GM18867 (cell line): ENCODE results near the gene ATP8A1.
"Not testable (repeated sequence)": the region's sequence is repeated elsewhere in the genome, so short reads cannot be mapped to it uniquely, and the experiment has no call there.

ENCODE experiments used
- ATAC-seq: cut with Tn5 transposase; IDR thresholded peaks from one replicate; pipeline ENCODE4 v1.9.1; 2021; ENCODE audit warnings: mild to moderate bottlenecking, moderate library complexity; ENCODE audit not compliant: unreplicated experiment

The ATP8A1 gene

DNA sequence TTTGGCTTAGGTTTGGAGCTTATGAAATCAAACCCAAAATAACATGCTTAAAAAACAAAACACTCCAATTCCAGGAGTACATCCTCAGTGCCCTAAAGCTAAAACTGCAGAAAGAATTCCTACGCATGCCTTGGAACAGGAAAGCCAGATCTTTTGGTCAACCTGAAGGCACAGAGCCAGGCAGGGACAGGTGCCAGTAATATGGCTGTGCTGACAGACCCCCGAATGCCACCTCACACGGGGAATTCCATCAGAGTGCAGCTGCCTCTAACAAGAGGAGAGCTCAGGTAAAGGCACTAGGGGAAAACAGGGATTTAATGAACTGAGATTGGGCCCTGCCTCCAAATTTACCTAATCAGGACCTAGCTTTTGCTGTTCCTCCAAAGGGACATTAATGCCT, 182.5 kb downstream of the ATP8A1 start:
- no peak for ATAC-seq

GRCh38 chr4:42473071-42473684, 183.7 kb downstream of the ATP8A1 start:
- ATAC-seq, result no peak

DNA sequence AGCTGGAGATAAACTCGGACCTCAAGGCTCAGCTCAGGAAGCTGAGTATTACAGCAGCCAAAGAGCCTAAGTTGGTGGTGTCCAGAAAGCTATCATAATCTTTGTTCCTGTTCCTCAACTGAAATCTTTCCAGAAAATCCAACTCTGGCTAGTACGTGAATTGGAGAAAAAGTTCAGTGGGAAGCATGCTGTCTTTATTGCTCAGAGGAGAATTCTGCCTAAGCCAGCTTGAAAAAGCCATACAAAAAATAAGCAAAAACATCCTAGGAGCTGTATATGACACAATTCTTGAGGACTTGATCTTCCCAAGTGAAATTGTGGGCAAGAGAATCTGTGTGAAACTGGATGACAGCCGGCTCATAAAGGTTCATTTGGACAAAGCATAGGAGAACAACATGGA, 185.0 kb downstream of the ATP8A1 start:
- no peak for ATAC-seq

DNA sequence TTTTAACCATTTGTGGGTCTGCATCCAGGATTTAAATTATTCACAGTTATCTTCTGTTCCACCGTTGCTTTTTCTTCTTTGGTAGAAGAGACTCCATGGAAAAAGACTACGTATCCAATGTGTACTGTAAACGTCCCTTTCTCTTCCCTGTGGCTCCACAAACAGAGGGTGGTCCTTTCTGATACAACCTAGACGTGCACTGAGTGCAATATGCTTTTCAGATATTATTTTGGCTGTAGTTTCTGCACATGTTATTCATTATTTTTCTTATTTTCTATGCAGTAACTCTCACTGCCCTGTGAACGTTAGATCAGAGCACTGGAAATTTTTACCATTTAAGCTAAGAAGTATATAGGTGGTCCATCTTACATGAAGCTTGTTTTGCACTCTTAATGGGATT, 186.9 kb downstream of the ATP8A1 start:
- ATAC-seq, result no peak

- not testable (repeated sequence) for ATAC-seq
Measured at GRCh38 chr4:42467777-42468176, 189.1 kb downstream of the ATP8A1 start.

- ATAC-seq, result no peak
Measured at GRCh38 chr4:42466273-42466844, 190.5 kb downstream of the ATP8A1 start.

- no peak for ATAC-seq
Measured at GRCh38 chr4:42464550-42465094, 192.3 kb downstream of the ATP8A1 start.

DNA sequence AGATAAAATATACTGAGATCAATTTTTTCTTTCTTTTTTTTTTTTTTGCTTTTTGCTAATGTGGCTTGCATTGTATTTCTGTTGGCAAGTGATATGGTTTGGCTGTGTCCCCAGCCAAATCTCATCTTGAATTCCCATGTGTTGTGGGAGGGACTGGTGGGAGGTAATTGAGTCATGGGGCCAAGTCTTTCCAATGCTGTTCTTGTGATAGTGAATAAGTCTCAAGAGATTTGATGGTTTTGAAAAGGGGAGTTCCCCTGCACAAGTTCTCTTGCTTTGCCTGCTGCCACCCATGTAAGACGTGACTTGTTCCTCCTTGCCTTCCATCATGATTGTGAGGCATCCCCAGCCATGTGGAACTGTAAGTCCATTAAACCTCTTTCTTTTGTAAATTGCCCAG, 195.7 kb downstream of the ATP8A1 start:
- ATAC-seq, result not testable (repeated sequence)

DNA sequence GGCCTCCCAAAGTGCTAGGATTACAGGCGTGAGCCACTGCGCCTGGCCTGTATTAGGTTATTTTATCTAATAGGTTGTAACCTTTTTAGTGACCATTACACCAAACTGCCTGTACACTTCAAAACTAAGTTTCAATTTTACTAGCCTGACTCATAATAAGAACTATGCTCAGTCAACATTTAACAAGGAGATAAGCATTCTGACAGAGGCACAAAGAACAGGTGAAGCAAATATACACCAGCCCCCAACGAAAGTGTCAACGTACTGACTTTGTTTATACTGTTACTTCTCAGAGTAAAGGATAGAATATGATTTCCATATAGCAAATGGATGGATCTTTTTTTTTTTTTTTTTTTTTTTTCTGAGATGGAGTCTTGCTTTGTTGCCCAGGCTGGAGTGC, 196.9 kb downstream of the ATP8A1 start:
- ATAC-seq, result peak; percentile 100

DNA sequence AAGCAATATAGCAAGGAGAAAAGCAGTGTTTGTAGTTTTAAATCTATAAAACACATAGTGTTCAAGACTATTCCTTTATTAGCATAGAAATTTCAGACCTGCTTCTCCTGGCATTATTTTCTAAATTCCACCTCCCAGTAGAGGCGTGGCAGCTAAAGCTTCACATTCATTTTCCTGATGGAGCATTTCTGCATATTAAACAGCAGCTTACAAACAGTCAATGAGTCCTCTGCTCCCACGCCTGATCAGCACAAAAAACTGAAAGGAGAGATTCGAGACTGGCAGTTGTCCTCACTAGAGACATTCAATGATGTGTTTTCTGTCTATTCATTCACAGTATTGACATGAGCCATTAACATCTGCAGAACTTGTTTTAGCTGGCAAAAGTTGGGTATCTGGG, 198.2 kb downstream of the ATP8A1 start:
- ATAC-seq, result no peak

DNA sequence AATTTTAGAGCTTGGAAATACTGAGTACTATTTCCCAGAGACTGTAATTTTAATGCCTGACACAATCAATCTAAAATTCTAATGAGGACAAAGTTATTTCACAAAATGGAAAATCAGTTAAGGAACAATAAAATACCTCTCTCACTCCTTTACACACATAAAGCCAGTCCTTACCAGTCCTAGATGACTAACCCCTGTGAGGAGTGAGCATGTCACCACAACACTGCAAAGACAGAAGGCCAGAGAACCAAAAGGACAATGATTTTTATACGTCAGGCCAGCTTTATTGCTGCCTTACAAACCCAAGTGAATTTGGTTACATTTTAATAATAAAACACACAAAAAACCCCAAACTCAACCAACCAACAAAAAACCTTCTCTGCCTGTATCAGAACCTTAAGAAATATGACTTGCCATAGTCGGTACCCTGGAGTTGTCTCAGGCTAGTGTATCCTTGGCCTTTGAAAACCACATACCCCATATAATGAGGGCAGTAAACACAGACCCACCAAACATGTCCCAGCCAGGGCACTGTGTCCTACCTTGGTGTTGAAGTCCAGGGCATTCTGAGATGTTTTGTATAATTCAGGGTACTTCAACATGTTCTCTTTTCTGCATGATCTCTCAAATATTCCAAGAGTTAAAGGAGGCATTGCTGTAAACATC, 202.0 kb downstream of the ATP8A1 start:
- ATAC-seq, result no peak

DNA sequence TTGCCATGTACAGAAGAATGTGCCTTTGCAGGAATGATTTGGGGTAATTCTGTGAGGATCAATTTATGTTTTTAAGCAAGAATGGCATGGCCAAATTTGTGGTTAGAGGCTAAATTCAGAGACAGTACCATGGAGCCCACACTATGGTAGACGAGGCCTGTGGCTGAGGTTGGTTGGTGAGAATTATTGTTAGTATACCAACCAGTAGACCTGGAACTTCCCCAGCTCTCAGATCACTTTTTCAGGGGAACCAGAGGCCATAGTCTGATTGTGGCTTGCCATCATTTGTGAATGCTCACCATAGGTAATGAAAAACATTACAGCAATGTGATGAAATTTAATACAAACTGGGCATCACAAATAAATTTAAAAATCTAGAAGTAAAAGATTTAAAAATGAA, 203.3 kb downstream of the ATP8A1 start:
- peak; percentile 62 for ATAC-seq

DNA sequence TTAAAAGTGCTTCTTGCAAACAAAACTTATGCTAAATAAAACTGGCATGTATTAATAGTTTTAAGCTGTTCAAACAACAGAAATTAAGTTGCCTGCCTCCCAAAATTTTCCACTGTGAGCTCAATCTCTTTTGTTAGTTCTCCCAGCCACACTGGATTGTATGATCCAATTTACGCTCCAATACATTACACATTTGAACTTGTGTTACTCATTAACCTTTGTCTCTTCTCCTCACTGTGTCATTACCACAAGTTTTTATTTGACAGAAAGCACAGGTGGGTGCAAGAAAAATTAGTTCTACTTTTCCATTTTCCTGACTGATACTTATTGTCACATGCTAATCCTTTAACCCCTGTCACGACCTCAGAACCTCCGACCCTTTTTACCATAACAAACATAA, 204.1 kb downstream of the ATP8A1 start:
- ATAC-seq, result no peak

GRCh38 chr4:42446823-42447222, 210.1 kb downstream of the ATP8A1 start:
- ATAC-seq, result no peak

GRCh38 chr4:42445038-42445437, 211.9 kb downstream of the ATP8A1 start:
- no peak for ATAC-seq

DNA sequence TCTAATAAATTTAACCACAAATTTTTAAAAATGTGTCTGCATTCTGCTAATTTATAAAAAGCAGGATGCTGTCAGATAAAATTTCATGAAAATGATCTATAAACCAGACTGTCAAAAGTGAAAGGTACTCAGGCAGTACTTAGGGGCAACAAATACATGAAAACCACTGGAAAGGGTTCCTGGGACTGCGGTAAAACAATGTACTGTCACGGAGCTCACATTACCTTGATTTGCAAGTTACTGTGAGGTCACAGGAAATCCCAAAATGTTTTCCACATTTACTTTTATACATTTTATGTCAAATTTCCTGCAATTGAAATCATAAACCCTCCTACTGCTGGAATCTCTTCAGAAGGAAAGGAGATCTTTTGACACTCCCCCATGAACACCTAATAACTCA, 214.3 kb downstream of the ATP8A1 start:
- ATAC-seq, result no peak

GRCh38 chr4:42440083-42440482, 216.8 kb downstream of the ATP8A1 start:
- ATAC-seq, result no peak

- no peak for ATAC-seq
Measured at GRCh38 chr4:42436928-42437565, 219.9 kb downstream of the ATP8A1 start.

GRCh38 chr4:42428036-42428435, 228.9 kb downstream of the ATP8A1 start:
- ATAC-seq, result no peak

- no peak for ATAC-seq
Measured at GRCh38 chr4:42425146-42426065, 231.5 kb downstream of the ATP8A1 start.

DNA sequence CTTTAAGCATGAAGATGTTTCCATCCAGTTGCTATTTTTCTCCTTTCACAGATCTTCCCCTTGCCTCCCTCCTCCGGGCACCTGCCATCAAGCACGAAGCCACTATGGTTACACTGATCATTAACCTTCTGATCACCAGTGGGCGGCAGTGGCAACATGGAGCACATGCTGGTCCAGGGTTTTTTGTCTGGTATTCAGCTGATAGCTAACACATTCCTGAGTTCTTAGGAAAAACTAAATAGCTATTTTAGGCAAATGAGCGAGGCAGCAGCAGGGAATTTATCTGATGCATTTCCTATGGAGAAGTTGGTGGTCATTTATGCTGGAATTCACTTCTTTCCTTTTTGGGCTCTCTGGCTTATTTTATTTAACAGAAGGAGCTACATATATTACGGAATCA, 236.8 kb downstream of the ATP8A1 start:
- no peak for ATAC-seq
